Stimulated activated naive CD4-positive, alpha-beta T cell (primary cell): Measurements from ENCODE around the gene CIT.

Experiments
- DNase-seq, 6 experiments: peaks; one replicate each; lab custom pipeline; 2025; lab: John Stamatoyannopoulos, UW

Gene CIT

GRCh38 chr12:119699199-119699760 lies 177.8 kb downstream of the CIT start:
- no peak for DNase-seq

DNA sequence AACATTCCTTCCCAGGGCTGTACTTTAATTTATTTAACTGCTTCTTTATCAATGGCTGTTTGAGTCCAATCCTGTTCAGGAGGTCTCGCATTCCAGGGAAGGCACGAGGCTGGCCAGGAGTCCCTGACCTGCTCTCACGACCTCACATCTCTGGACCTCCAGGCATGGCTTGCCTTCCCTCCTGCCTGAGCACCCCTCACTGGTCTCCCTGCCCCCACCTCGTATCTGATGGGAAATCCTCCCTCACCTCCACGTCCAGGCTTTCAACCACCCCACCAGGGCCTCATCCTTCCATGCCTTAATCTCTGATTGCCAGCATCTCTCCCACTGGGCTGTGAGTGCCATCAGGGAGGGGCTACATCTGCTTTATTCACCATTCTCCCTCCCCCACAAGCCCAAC lies 180.2 kb downstream of the CIT start:
- DNase-seq, result no peak

- no peak for DNase-seq
These were observed 182.1 kb downstream of the CIT start for GRCh38 chr12:119695034-119695433.

DNA sequence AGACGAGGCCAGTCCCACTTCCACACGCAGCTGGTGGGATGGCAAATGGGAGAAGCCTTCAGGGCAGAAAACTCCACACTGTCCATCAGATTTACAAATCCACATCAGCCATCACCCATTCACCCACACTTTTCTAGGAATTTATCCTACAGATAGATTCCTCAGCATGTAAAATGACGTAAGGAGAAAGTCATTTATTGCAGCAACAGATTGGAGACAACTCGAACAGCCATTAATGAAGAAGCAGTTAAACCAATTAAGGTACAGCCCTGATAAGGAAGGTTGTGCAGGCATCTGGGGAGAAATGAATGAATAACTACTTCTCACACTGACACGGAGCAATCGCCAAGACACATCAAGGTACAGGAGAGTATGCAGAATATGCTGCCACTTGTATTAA lies 183.0 kb downstream of the CIT start:
- DNase-seq, result no peak

- no peak for DNase-seq
These were observed 183.6 kb downstream of the CIT start for GRCh38 chr12:119693511-119693910.

- no peak for DNase-seq
These were observed 184.1 kb downstream of the CIT start for GRCh38 chr12:119692997-119693396.

- DNase-seq, result no peak
These were observed 184.7 kb downstream of the CIT start for GRCh38 chr12:119692410-119692809.

- DNase-seq, result no peak
These were observed 185.8 kb downstream of the CIT start for GRCh38 chr12:119691202-119691810.

DNA sequence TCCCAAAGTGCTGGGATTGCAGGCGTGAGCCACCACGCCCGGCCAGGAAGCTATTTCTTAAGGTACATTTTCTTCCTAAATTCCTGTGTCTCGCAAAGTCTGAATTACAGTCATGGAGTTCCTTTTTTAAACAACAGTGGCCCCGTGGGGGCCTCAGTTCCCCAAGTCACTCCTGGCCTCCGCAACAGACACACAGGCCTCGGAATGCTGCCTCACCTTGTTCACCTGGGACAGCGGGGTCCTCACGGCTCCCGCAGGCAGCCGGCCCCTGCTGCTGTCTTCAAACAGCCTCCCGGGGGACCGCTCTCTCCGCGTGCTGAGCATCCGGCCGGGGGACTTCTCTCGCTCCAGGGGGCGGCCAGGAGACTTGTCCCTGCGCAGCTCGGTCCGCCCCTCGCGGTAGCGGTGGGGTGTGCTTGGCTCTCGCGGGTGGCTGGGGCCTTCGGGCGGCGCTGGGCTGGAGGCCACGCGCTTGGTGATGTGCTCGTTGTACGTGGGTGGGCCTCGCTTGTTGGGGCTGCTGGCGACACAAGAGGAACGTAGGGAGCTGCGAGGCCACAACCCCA lies 187.1 kb downstream of the CIT start:
- DNase-seq, result no peak

GRCh38 chr12:119687879-119688278 lies 189.2 kb downstream of the CIT start:
- no peak for DNase-seq

- DNase-seq, result no peak
These were observed 189.7 kb downstream of the CIT start for GRCh38 chr12:119687406-119687805.

- DNase-seq, result no peak
These were observed 190.3 kb downstream of the CIT start for GRCh38 chr12:119686776-119687175.

DNA sequence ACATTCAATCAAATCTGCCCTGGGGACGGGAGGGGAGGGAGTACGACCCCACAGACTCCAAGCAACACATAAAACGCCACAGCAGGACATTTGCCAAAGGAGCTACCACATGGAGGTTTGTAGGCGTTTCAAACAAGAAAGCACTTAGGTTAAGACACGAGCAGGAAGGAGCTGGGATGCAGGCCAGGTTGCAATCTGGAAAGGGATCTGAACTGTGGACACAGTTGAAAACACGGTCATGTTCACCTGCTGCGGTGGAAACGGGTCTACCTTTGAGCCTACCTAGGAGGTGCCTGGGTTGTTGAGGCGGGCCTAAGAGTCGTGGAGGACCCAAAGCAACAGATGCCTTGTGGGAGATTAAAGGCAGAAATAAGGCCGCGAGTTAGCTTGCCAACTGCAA lies 190.8 kb downstream of the CIT start:
- no peak for DNase-seq

GRCh38 chr12:119685375-119685774 lies 191.7 kb downstream of the CIT start:
- no peak for DNase-seq

DNA sequence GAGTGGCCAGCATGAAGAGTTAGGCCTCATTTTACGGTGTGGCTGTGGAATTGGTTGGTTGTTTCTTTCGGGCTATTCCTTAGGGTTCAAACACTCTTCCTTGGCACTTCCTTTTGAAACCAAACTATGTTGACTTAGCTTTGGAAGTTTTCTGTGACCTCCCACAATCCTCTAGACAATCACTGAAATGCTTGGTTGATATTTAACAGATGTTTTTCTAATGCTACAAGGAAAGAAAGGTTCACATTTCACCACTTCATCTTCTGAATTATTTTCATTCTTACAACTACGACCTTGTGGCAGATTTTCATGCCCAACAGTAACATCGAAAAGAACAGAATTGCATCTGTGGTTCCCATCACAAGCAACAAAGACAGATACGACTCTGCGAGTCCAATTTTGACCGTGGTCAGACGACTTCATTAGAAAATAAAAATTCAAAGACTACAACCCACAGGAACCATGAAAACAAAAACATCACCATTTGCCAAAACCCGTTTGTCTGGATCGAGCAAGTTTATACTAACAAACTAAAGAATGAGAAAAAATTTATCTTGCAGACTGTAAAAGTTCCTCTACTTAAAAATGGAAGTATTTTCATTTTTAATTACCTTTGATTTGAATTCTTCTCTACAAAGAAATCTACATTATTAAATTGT lies 192.3 kb downstream of the CIT start:
- DNase-seq, result no peak

DNA sequence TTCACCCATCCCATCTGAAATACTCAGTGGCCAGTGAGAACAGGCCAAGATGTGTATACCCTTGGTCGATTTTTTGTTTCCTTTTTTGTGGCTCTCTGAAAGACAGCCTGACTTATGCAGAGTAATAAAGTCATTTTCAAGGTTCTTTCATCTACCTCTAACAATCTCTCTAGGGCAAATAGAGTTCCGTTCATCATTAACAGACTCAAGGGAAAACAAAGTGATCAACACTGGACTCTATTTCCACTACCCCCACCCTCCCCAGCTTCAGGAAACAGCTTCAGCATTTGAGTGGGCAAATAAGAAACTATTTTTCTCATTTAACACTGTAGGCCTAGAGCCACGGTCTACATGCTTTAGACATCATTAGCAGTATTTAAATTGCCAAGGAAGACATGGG lies 193.3 kb downstream of the CIT start:
- no peak for DNase-seq

GRCh38 chr12:119683413-119683812 lies 193.7 kb downstream of the CIT start:
- no peak for DNase-seq

DNA sequence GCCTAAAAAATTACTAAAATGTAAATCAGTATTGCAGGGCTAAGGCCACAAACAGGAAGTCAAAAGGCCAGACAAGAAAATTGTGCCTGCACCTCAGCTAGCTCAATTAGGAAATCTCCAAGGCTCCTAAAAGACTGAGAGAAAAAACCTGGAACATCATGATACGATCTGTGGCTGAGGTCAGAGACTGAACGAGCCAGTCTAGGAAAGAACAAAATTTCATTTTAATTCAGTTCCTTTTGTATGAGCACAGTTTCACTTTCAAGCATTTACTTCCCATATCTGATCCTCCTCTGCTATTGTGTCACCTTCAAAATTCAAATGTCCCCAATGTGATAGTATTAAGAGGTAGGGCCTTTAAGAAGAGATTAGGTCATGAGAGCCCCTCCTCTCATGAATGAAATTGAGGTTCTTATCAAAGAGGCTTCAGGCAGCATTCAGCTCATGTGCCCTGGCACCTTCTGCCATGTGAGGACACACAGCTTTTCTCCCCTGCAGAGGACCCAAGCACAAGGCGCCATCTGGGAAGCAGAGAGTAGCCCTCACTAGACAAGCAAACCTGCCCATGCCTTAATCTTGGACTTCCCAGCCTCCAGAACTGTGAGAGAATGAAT lies 194.4 kb downstream of the CIT start:
- DNase-seq, result no peak

- DNase-seq, result no peak
These were observed 195.1 kb downstream of the CIT start for GRCh38 chr12:119681728-119682638.

GRCh38 chr12:119681111-119681510 lies 196.0 kb downstream of the CIT start:
- no peak for DNase-seq

GRCh38 chr12:119679490-119679889 lies 197.6 kb downstream of the CIT start:
- no peak for DNase-seq

DNA sequence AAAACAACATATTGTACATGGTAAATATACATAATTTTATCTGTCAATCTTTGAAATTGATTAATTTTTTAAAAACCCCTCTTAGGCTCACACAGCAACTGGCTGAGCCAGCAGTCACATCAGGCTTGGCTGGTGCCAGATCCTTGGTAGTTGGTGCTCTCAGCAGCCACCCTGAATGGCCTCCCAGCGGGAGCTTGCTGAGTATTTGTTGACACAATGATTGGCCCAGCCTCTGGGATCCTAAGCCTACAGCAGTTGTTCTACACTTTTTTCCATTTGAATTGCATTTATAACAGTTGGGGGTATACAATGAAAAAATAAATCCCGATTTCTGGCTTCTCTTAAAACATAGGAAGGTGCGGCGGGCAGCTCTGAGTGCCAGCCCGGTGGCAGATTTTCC lies 198.0 kb downstream of the CIT start:
- no peak for DNase-seq
